ENCODE measurements around the gene ITPKB. TPM values are rescaled to one million over a fixed set of nuclear protein-coding genes. Genes with fewer than 3 reads are reported as not detected.

ITPKB gene
- total and polyA plus RNA-seq, 7 donors, result 1.4 to 80.9 (median 52.4) TPM

- Histone ChIP-seq H3K9me3 (no peaks in the 10 kb centered on the region), H3K27me3 (no peaks in the 10 kb centered on the region), H3K4me3 (no peak overlapping the region), H3K36me3 (no peaks in the 10 kb centered on the region), H3K27ac (no peak overlapping the region), H3K4me1 (peaks cover 0 to 14% (median 8%) of the 10 kb centered on the region in 4 donors)
- TF ChIP-seq CTCF (IDR thresholded peaks at IDR 0.05), result no peak
- TF ChIP-seq POLR2AphosphoS5 (IDR thresholded peaks at IDR 0.05), result no peak
- no peak for TF ChIP-seq EP300 (IDR thresholded peaks at IDR 0.05)
- TF ChIP-seq POLR2A (IDR thresholded peaks at IDR 0.05), result no peak
- WGBS, 2 donors, result 50 to 52% methylated on average over 1 of the region's 1 CpG
- DNase-seq, result no peak
- intact Hi-C loops (cut with DNase I), result no loop called here
Measured at GRCh38 chr1:226761322-226761721, 22.2 kb upstream of the ITPKB start.

DNA sequence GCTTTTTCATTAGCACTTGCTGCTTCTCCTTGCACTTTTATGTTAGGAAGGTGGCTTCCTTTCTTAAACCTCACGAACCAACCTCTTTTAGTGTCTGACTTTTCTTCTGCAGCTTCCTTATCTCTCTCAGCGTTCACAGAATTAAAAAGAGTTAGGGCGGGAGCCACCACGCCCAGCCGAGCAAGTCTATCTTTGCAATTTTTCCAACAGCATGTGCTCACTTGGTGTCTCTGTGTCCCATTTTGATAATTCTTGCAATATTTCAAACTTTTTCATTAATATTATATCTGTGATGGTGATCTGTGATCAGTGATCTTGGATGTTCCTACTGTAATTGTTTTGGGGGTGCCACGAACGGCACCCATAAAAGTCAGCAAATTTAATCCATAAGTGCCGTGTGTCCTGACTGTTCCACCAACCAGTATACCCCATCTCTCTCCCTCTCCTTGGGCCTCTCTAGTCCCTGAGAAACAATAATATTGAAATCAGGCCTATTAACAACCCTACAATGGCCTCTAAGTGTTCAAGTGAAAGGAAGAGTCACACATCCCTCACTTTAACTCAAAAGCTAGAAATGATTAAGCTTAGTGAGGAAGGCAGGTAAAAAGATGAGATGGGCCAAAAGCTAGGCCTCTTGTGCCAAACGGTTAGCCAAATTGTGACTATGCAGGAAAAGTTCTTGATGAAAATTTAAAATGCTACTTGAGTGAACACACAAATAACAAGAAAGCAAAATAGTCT, 15.9 kb upstream of the ITPKB start:
- Histone ChIP-seq H3K4me1 (peaks cover 0 to 5% (median 5%) of the 10 kb centered on the region in 4 donors), H3K9me3 (no peaks in the 10 kb centered on the region), H3K4me3 (no peak overlapping the region), H3K27me3 (no peaks in the 10 kb centered on the region), H3K36me3 (no peaks in the 10 kb centered on the region), H3K27ac (no peak overlapping the region)
- no peak for DNase-seq
- 55 to 75% methylated on average over 9 of the region's 9 CpGs for WGBS, 2 donors
- TF ChIP-seq POLR2A (IDR thresholded peaks at IDR 0.05) (no peak), POLR2AphosphoS5 (IDR thresholded peaks at IDR 0.05) (no peak), CTCF (IDR thresholded peaks at IDR 0.05) (no peak), EP300 (IDR thresholded peaks at IDR 0.05) (no peak)
- intact Hi-C loops (cut with DNase I), result no loop called here

DNA sequence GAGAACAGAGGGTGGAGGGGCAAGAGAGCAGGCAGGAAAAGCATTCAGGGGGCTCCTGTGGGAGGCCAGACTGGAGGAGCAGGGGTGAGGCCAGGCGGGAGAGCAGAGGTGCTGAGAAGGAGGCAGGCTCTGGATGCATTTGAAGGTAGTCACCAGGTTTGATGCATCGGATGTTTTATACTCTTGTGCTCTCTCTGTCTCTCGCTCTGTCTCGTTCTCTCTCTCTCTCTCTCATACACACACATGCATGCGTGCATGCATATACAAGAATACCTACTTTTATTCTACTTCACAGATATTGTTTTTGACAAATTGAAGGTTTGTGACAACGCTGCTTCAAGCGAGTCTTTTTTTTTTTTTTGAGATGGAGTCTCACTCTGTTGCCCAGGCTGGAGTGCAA, 15.0 kb upstream of the ITPKB start:
- 94 to 97% methylated on average over 7 of the region's 7 CpGs for WGBS, 2 donors
- no peak for DNase-seq
- TF ChIP-seq POLR2A (IDR thresholded peaks at IDR 0.05), result no peak
- TF ChIP-seq POLR2AphosphoS5 (IDR thresholded peaks at IDR 0.05), result no peak
- TF ChIP-seq CTCF (IDR thresholded peaks at IDR 0.05), result no peak
- no peak for TF ChIP-seq EP300 (IDR thresholded peaks at IDR 0.05)
- Histone ChIP-seq H3K27me3 (no peaks in the 10 kb centered on the region), H3K27ac (no peak overlapping the region), H3K4me1 (peaks cover 0 to 5% (median 5%) of the 10 kb centered on the region in 4 donors), H3K36me3 (no peaks in the 10 kb centered on the region), H3K9me3 (no peaks in the 10 kb centered on the region), H3K4me3 (no peak overlapping the region)
- intact Hi-C loops (cut with DNase I), result no loop called here

GRCh38 chr1:226751703-226752102, 12.6 kb upstream of the ITPKB start:
- no peak for TF ChIP-seq POLR2A (IDR thresholded peaks at IDR 0.05)
- no peak for TF ChIP-seq EP300 (IDR thresholded peaks at IDR 0.05)
- TF ChIP-seq CTCF (IDR thresholded peaks at IDR 0.05), result no peak
- TF ChIP-seq POLR2AphosphoS5 (IDR thresholded peaks at IDR 0.05), result no peak
- no peak for DNase-seq
- no peaks in the 10 kb centered on the region for H3K4me1 ChIP-seq
- H3K9me3 ChIP-seq, result no peaks in the 10 kb centered on the region
- WGBS, 2 donors, result 87 to 89% methylated on average over 3 of the region's 3 CpGs
- no peak overlapping the region for H3K4me3 ChIP-seq
- H3K27ac ChIP-seq, result no peak overlapping the region
- H3K36me3 ChIP-seq, result no peaks in the 10 kb centered on the region
- intact Hi-C loops (cut with DNase I), result no loop called here
- no peaks in the 10 kb centered on the region for H3K27me3 ChIP-seq

DNA sequence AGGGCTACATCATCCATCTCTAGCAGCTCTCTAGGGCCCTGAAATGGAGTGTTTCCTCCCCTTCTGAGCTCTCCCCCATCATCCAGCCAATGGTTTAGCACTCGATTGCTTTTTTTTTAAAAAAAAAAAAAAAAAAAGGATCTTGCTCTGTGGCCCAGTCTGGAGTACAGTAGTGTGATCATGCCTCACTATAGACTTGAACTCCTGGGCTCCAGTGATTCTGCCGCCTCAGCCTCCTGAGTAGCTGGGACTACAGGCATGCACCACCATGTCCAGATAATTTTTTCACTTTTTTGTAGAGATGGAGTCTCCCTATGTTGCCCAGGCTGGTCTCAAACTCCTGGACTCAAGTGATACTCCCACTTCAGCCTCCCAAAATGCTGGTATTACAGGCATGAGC, 12.1 kb upstream of the ITPKB start:
- DNase-seq, result no peak
- Histone ChIP-seq H3K27ac (no peak overlapping the region), H3K4me3 (no peak overlapping the region), H3K9me3 (no peaks in the 10 kb centered on the region), H3K27me3 (no peaks in the 10 kb centered on the region), H3K4me1 (no peaks in the 10 kb centered on the region), H3K36me3 (no peaks in the 10 kb centered on the region)
- intact Hi-C loops (cut with DNase I), result no loop called here
- WGBS, 2 donors, result 92 to 99% methylated on average over 2 of the region's 2 CpGs
- no peak for TF ChIP-seq EP300 (IDR thresholded peaks at IDR 0.05)
- no peak for TF ChIP-seq POLR2AphosphoS5 (IDR thresholded peaks at IDR 0.05)
- no peak for TF ChIP-seq POLR2A (IDR thresholded peaks at IDR 0.05)
- no peak for TF ChIP-seq CTCF (IDR thresholded peaks at IDR 0.05)
